HepG2 (cell line): Measurements from ENCODE around the gene LYRM4. TPM values are rescaled to one million over a fixed set of nuclear protein-coding genes. Genes with fewer than 3 reads are reported as not detected.

Experiments
- ATF3 ChIP-seq: sonication (generic); formaldehyde crosslinking; IDR thresholded peaks from 2 replicates; pipeline ENCODE4 v1.4.0; 2020; ENCODE audit warnings: missing genetic modification reagents
- BHLHE40 ChIP-seq: IDR thresholded peaks from 2 replicates; pipeline ENCODE4 v1.6.1; 2011; ENCODE audit warnings: low read length, improper control_type of control experiment
- CBX1 ChIP-seq: IDR thresholded peaks from one replicate; pipeline ENCODE4 v1.6.1; 2016; ENCODE audit warnings: antibody characterized with exemption, low read depth
- CEBPB ChIP-seq: IDR thresholded peaks from 2 replicates; pipeline ENCODE4 v1.6.1; 2011; ENCODE audit warnings: low read depth, low read length, improper control_type of control experiment, borderline replicate concordance
- JARID2 ChIP-seq: sonication (generic); formaldehyde crosslinking; IDR thresholded peaks from 2 replicates; pipeline ENCODE4 v1.8.1; 2023; ENCODE audit warnings: missing genetic modification reagents, inconsistent platforms; ENCODE audit not compliant: insufficient replicate concordance
- NFE2L1 ChIP-seq: sonication (generic); formaldehyde crosslinking; IDR thresholded peaks from 2 replicates; pipeline ENCODE4 v1.4.0; 2020; ENCODE audit warnings: missing genetic modification reagents, mild to moderate bottlenecking, borderline replicate concordance
- NFKB2 ChIP-seq: sonication (generic); formaldehyde crosslinking; IDR thresholded peaks from 2 replicates; pipeline ENCODE4 v1.4.0; 2020; ENCODE audit warnings: missing genetic modification reagents, borderline replicate concordance
- NRL ChIP-seq: sonication (generic); formaldehyde crosslinking; IDR thresholded peaks from 2 replicates; pipeline ENCODE4 v1.5.0; 2020; ENCODE audit warnings: missing genetic modification reagents, mild to moderate bottlenecking, moderate library complexity, borderline replicate concordance
- PHF20 ChIP-seq: sonication (generic); formaldehyde crosslinking; IDR thresholded peaks from 2 replicates; pipeline ENCODE4 v1.5.0; 2020; ENCODE audit warnings: mild to moderate bottlenecking, missing genetic modification reagents
- REPIN1 ChIP-seq: sonication (generic); formaldehyde crosslinking; IDR thresholded peaks from 2 replicates; pipeline ENCODE4 v1.8.0; 2022; ENCODE audit warnings: missing genetic modification reagents, low read depth, mild to moderate bottlenecking, borderline replicate concordance
- RXRA ChIP-seq: sonication (generic); formaldehyde crosslinking; IDR thresholded peaks from 2 replicates; pipeline ENCODE4 v1.5.1; 2020; ENCODE audit warnings: missing genetic modification reagents
- SMC3 ChIP-seq: IDR thresholded peaks from 2 replicates; pipeline ENCODE4 v1.6.1; 2011; ENCODE audit warnings: low read length, improper control_type of control experiment
- SP1 ChIP-seq, 2 experiments: fragments of 450-650 bp in 1 of 2; sonication (generic) in 1 of 2; formaldehyde crosslinking in 1 of 2; IDR thresholded peaks; 2 replicates each; pipeline versions ENCODE4 v1.4.0 to v1.6.1; 2016 to 2020; ENCODE audit warnings: missing genetic modification reagents in 1 of 2
- THRA ChIP-seq: sonication (generic); formaldehyde crosslinking; IDR thresholded peaks from 2 replicates; pipeline ENCODE4 v1.4.0; 2020; ENCODE audit warnings: missing genetic modification reagents, borderline replicate concordance
- TOE1 ChIP-seq: sonication (generic); formaldehyde crosslinking; IDR thresholded peaks from 2 replicates; pipeline ENCODE4 v1.4.0; 2020; ENCODE audit warnings: mild to moderate bottlenecking, missing genetic modification reagents
- ZBTB1 ChIP-seq: sonication (generic); formaldehyde crosslinking; IDR thresholded peaks from 2 replicates; pipeline ENCODE4 v1.4.0; 2020; ENCODE audit warnings: missing genetic modification reagents, borderline replicate concordance
- ZBTB44 ChIP-seq: sonication (generic); formaldehyde crosslinking; IDR thresholded peaks from 2 replicates; pipeline ENCODE4 v1.4.0; 2020; ENCODE audit warnings: missing genetic modification reagents
- ZNF160 ChIP-seq: sonication (generic); formaldehyde crosslinking; IDR thresholded peaks from 2 replicates; pipeline ENCODE4 v1.8.0; 2022; ENCODE audit warnings: mild to moderate bottlenecking, inconsistent platforms, missing genetic modification reagents
- ZNF33B ChIP-seq: sonication (generic); formaldehyde crosslinking; IDR thresholded peaks from 2 replicates; pipeline ENCODE4 v1.5.1; 2020; ENCODE audit warnings: mild to moderate bottlenecking, missing genetic modification reagents
- ZNF570 ChIP-seq: sonication (generic); formaldehyde crosslinking; IDR thresholded peaks from 2 replicates; pipeline ENCODE4 v1.4.0; 2020; ENCODE audit warnings: mild to moderate bottlenecking, missing genetic modification reagents, borderline replicate concordance
- ZNF616 ChIP-seq: sonication (generic); formaldehyde crosslinking; IDR thresholded peaks from 2 replicates; pipeline ENCODE4 v1.5.0; 2020; ENCODE audit warnings: low read depth, mild to moderate bottlenecking, missing genetic modification reagents
- ZNF629 ChIP-seq: sonication (generic); formaldehyde crosslinking; conservative IDR thresholded peaks from 2 replicates; pipeline ENCODE4 v1.5.0; 2020; ENCODE audit warnings: missing genetic modification reagents
- ZNF672 ChIP-seq: sonication (generic); formaldehyde crosslinking; IDR thresholded peaks from 2 replicates; pipeline ENCODE4 v1.8.1; 2022; ENCODE audit warnings: missing genetic modification reagents
- ZNF720 ChIP-seq: sonication (generic); formaldehyde crosslinking; IDR thresholded peaks from 2 replicates; pipeline ENCODE4 v1.4.0; 2020; ENCODE audit warnings: missing genetic modification reagents
- ZNF839 ChIP-seq: sonication (generic); formaldehyde crosslinking; IDR thresholded peaks from 2 replicates; pipeline ENCODE4 v1.4.0; 2020; ENCODE audit warnings: missing genetic modification reagents, mild to moderate bottlenecking, borderline replicate concordance
- polyA plus RNA-seq, 8 experiments: library from polyadenylated mRNA; depleted of rRNA in 3 of 8; stranded (reverse) in 7 of 8; unstranded in 1 of 8; fragments of >200 nt; fragmentation: Illumina TruSeq in 4 of 8; extraction: Trizol in 4 of 8; gene quantifications; 2 replicates each; pipeline versions ENCODE4 v1.2.1 to v1.2.3, GENCODE V29; 2011 to 2016; ENCODE audit warnings: low read depth in 4 of 8, missing spikeins in 1 of 8, mixed read lengths in 1 of 8; ENCODE audit not compliant: insufficient read depth in 1 of 8
- total RNA-seq, 5 experiments: library from RNA; depleted of rRNA; stranded (reverse); fragments of >200 nt; fragmentation: Illumina TruSeq; extraction: Trizol; gene quantifications; 2 replicates each; pipeline ENCODE4 v1.2.3, GENCODE V29; 2016; ENCODE audit warnings: low read depth in 1 of 5
- TF ChIP-seq, protein P1 (sequence below): sonication (generic); formaldehyde crosslinking; IDR thresholded peaks from 2 replicates; pipeline ENCODE4 v1.5.1; 2020; ENCODE audit warnings: mild to moderate bottlenecking, missing genetic modification reagents, moderate library complexity
- TF ChIP-seq, protein P2 (sequence below): sonication (generic); formaldehyde crosslinking; IDR thresholded peaks from 2 replicates; pipeline ENCODE4 v1.5.0; 2020; ENCODE audit warnings: missing genetic modification reagents, mild to moderate bottlenecking, borderline replicate concordance

Gene LYRM4
- total and polyA plus RNA-seq, 2 of the 13 experiments (the other 11 are each of a cell fraction or from before 2014, with no cell fraction given), result 64.6 to 67.5 TPM

DNA sequence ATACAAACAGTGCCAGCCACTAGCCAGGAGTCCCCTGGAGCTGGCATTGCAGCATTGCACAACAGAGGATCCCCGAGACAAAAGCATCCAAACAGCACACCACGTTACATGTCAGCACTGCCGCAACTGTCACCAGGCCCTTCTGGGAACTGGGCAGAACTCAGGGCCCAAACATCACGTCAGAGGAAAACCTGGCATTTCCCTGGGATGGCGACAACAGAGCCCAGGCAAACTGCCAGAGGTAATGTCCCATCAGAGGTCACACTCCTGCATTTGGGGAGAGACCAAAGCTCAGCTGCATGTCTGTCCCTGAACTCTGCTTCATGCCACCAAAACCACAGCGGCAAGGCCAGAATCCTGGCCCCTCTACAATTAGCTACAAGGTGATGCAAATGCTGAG lies 139.3 kb downstream of the LYRM4 start (continued):
- TF ChIP-seq THRA, result peak; percentile 44; the same call in 1 of the 2 replicates
- TF ChIP-seq SMC3, result no peak
- TF ChIP-seq ZNF720 (CRISPR knock-in tag), result no peak
- no peak for TF ChIP-seq TOE1 (CRISPR knock-in tag)
- no peak for TF ChIP-seq ZNF33B (CRISPR knock-in tag)
- TF ChIP-seq BHLHE40, result peak; percentile 3; the same call in 1 of the 2 replicates
- no peak for TF ChIP-seq ZNF160 (CRISPR knock-in tag)
- TF ChIP-seq ZBTB1 (CRISPR knock-in tag), result no peak
- TF ChIP-seq, protein P1, sequence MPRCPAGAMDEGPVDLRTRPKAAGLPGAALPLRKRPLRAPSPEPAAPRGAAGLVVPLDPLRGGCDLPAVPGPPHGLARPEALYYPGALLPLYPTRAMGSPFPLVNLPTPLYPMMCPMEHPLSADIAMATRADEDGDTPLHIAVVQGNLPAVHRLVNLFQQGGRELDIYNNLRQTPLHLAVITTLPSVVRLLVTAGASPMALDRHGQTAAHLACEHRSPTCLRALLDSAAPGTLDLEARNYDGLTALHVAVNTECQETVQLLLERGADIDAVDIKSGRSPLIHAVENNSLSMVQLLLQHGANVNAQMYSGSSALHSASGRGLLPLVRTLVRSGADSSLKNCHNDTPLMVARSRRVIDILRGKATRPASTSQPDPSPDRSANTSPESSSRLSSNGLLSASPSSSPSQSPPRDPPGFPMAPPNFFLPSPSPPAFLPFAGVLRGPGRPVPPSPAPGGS, result no peak
- TF ChIP-seq NFE2L1 (CRISPR knock-in tag), result no peak
- no peak for TF ChIP-seq ZBTB44 (CRISPR knock-in tag)
- no peak for TF ChIP-seq ZNF672 (CRISPR knock-in tag)
- no peak for TF ChIP-seq ZNF570 (CRISPR knock-in tag)
- TF ChIP-seq, protein P2, sequence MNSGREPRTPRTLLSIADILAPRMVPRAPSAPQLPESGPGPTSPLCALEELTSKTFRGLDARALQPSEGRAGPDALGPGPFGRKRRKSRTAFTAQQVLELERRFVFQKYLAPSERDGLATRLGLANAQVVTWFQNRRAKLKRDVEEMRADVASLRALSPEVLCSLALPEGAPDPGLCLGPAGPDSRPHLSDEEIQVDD, result no peak
- TF ChIP-seq RXRA (CRISPR knock-in tag), result peak; percentile 71; the same call in 1 of the 2 replicates
- TF ChIP-seq REPIN1, result no peak
- peak; percentile 34 for TF ChIP-seq ZNF629
- TF ChIP-seq PHF20 (CRISPR knock-in tag), result 0 out of 2 replicates have a peak, but pooled peaks have one; percentile 31
- TF ChIP-seq ZNF839 (CRISPR knock-in tag), result no peak
- TF ChIP-seq ATF3 (CRISPR knock-in tag), result no peak
- TF ChIP-seq ZNF616 (CRISPR knock-in tag), result no peak
- 0 out of 2 replicates have a peak, but pooled peaks have one; percentile 35 for TF ChIP-seq NRL (CRISPR knock-in tag)
- TF ChIP-seq JARID2 (CRISPR knock-in tag), result no peak
- TF ChIP-seq NFKB2, result no peak
- TF ChIP-seq SP1 (IDR thresholded peaks at IDR 0.05), result no peak
- no peak for TF ChIP-seq SP1 (CRISPR knock-in tag; IDR thresholded peaks at IDR 0.05)
- TF ChIP-seq CEBPB, result peak; percentile 92
- TF ChIP-seq CBX1, result no peak
